Measurements from ENCODE around the gene FOXN3.
"Not testable (repeated sequence)": the region's sequence is repeated elsewhere in the genome, so short reads cannot be mapped to it uniquely, and the experiment has no call there.

- TF ChIP-seq CTCF (conservative IDR thresholded peaks at IDR 0.05; ENCODE audit: low read length); EZH2phosphoT487 (IDR thresholded peaks at IDR 0.05; ENCODE audit: borderline replicate concordance): not testable (repeated sequence)
Measured at GRCh38 chr14:89111232-89111631, 305.8 kb downstream of the FOXN3 start.
